Measurements from ENCODE around the gene TBX10.

- TF ChIP-seq CTCF (IDR thresholded peaks at IDR 0.05) (no peak), POLR2AphosphoS5 (IDR thresholded peaks at IDR 0.05; ENCODE audit: low read depth, low read length) (no peak), REST (IDR thresholded peaks at IDR 0.05; ENCODE audit: insufficient read depth in 1 of 2, low read depth in 2 of 2, low read length in 1 of 2) (no peak)
These were observed 31.1 kb downstream of the TBX10 start for GRCh38 chr11:67608486-67608885.
